22Rv1 (cell line): ENCODE data around the gene GNG3.
"Not testable (repeated sequence)": the region's sequence is repeated elsewhere in the genome, so short reads cannot be mapped to it uniquely, and the experiment has no call there.

Source experiments
- H3K27ac ChIP-seq: fragments of 450-650 bp; 2 replicates; pipeline ENCODE4 v1.5.1; 2017
- ZFX ChIP-seq: fragments of 450-650 bp; IDR thresholded peaks from 2 replicates; pipeline ENCODE4 v1.6.1; 2017; ENCODE audit warnings: antibody characterized with exemption, borderline replicate concordance
- TF ChIP-seq, protein P1 (sequence below): fragments of 450-650 bp; IDR thresholded peaks from 2 replicates; pipeline ENCODE4 v1.5.1; 2017; ENCODE audit warnings: mild to moderate bottlenecking

GNG3 gene

DNA sequence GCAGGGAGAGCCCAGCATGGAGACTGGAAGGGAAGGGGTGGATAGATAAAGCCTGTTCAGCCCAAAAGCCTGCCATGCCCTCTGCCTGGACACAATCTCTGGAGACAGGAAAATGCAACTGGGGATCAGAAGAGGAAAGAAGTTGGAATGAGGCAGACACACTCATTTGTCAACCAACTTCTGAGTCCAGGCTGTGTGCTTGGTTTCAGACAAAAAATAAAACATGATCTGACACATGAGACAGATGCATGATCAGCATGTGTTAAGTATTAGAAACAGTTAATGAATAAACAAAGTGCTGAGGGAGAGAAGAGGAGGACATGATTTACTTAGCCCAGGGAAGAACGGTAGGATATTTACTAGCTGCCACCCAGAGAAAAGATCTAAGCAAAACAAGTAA lies 19.0 kb upstream of the GNG3 start:
- H3K27ac ChIP-seq = no peak overlapping the region
- no peak for TF ChIP-seq ZFX
- TF ChIP-seq, protein P1, sequence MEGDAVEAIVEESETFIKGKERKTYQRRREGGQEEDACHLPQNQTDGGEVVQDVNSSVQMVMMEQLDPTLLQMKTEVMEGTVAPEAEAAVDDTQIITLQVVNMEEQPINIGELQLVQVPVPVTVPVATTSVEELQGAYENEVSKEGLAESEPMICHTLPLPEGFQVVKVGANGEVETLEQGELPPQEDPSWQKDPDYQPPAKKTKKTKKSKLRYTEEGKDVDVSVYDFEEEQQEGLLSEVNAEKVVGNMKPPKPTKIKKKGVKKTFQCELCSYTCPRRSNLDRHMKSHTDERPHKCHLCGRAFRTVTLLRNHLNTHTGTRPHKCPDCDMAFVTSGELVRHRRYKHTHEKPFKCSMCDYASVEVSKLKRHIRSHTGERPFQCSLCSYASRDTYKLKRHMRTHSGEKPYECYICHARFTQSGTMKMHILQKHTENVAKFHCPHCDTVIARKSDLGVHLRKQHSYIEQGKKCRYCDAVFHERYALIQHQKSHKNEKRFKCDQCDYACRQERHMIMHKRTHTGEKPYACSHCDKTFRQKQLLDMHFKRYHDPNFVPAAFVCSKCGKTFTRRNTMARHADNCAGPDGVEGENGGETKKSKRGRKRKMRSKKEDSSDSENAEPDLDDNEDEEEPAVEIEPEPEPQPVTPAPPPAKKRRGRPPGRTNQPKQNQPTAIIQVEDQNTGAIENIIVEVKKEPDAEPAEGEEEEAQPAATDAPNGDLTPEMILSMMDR = no peak

DNA sequence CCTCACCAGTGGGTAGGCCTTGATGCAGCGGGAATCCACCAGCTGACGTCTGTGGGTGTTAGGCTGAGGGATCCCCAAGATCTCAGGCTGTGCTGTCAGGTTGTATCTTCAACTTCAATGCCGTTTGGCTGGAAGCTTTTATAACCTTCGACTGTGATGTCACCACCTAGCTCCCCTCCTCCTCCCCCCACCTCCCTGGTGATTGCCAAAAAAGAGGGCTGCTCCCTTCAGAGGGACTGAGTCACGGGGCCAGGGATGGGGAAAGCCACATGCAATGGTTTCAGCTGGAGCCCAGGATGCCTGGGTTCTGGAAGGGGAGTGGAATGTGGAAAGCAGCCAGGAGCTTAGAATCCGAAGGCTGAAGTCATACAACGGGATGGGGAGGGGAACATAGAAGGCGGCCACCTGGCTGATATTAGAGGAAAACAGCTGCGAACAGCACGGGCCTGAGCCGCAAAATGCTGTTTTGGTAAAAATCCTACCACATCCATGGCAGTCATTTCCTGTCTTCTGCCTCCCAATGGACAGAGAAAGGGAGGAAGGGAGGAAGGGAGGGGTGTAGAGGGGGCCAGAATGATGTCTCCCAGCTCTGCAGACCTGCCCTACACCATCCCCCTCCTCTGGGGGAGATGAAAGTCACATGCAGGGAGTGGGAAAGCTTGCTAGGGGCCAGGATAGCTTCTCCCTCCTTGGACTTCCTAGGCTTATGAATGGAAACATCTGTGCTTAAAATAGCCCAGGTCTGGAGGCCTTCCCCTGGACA lies 17.9 kb upstream of the GNG3 start, which contains the start of gene LRRN4CL:
Gene LRRN4CL, minus strand, starts transcription at position 110 of the 763 bp plus-strand sequence. CDS start 1,022 bp downstream, outside the sequence.
- H3K27ac ChIP-seq = no peak within 1 kb of the TSS
- no peak for TF ChIP-seq ZFX
- TF ChIP-seq, protein P1 = no peak

GRCh38 chr11:62693624-62694023 lies 13.9 kb upstream of the GNG3 start:
- not testable (repeated sequence) for H3K27ac ChIP-seq

DNA sequence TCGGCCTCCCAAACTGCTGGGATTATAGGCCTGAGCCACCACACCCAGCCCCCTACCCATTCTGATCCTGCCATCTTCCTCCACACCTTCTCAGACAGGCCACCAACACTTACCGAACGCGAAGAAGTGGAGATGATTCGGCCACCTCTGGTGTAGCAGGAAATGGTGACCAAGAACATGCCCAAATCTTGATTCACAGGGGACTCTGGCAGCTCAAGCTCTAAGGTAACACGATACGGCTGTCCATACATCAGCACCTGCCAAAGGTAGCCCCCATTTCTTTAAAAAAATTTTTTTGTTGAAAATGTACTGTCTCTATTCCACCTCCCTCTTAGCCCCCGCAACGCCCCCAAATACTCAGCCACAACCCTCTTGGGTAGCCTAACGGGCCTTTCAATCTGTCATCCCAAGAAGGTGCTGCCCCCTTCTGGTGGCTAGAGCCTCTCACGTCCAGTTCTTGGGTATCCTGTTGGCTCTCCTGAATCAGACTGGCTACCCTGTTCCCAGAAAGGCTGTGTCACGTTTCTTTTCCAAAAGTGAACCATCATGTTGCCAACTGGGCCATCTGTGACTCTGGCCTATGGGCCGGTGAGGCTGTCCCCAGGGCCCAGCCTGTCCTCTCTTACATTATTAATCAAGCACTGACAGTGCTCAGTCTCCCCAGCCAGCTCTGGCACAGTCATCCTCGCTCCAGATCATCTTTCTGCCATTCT lies 12.9 kb upstream of the GNG3 start:
- TF ChIP-seq ZFX = no peak
- TF ChIP-seq, protein P1 = peak; percentile 87
- 0 out of 2 replicates have a peak overlapping the region, but pooled peaks have one; percentile 30 for H3K27ac ChIP-seq

DNA sequence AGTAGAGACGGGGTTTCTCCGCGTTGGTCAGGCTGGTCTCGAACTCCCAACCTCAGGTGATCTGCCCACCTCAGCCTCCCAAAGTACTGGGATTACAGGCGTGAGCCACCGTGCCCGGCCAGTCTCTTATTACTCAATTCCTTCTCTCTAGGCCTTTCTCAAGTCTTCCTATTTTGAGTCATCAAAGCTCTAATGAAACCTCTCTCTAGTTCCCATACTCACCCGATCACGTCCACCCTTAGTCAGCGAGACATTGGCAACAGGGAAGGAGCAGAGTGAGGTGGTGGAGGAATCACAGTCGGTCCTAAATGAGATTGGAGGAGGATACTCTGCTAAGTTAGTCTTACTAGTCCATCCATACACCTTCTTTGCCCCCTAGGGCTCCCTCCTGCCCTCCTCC lies 5.2 kb upstream of the GNG3 start:
- no peak overlapping the region for H3K27ac ChIP-seq
- TF ChIP-seq, protein P1 = no peak
- no peak for TF ChIP-seq ZFX

DNA sequence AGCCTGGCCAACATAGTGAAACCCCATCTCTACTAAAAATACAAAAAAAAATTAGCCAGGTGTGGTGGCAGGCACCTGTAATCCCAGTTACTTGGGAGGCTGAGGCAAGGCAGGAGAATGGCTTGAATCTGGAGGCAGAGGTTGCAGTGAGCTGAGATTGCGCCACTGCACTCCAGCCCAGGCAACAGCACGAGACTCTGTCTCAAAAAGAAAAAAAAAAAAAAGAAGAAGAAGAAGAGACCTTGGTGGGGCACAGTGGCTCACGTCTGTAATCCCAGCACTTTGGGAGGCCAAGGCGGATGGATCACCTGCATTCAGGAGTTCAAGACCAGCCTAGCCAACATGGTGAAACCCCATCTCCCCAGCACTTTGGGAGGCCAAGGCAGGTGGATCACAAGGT lies 3.6 kb upstream of the GNG3 start:
- 0 out of 2 replicates have a peak overlapping the region, but pooled peaks have one; percentile 85 for H3K27ac ChIP-seq

- TF ChIP-seq, protein P1 = no peak
- no peak for TF ChIP-seq ZFX
- peak overlapping the region; percentile 85 for H3K27ac ChIP-seq
Observed at GRCh38 chr11:62705413-62705812, 2.1 kb upstream of the GNG3 start.
